Glutamatergic neuron (in vitro differentiated cells): Measurements from ENCODE around the gene TLK2. TPM values are rescaled to one million over a fixed set of nuclear protein-coding genes. Genes with fewer than 3 reads are reported as not detected.

Source experiments
- DNase-seq: peaks from one replicate; pipeline ENCODE4 v3.0.0; 2022
- H3K27ac Mint-ChIP-seq: one replicate; pipeline ENCODE4 v1.8.0; 2020; ENCODE audit warnings: mild to moderate bottlenecking, mixed read lengths, inconsistent platforms; ENCODE audit not compliant: unreplicated experiment
- H3K27me3 Mint-ChIP-seq: one replicate; pipeline ENCODE4 v1.8.0; 2020; ENCODE audit warnings: mild to moderate bottlenecking, moderate library complexity, mixed read lengths, inconsistent platforms; ENCODE audit not compliant: unreplicated experiment
- H3K36me3 Mint-ChIP-seq: one replicate; pipeline ENCODE4 v1.8.0; 2020; ENCODE audit warnings: mild to moderate bottlenecking, mixed read lengths, inconsistent platforms; ENCODE audit not compliant: unreplicated experiment
- H3K4me1 Mint-ChIP-seq: one replicate; pipeline ENCODE4 v1.8.0; 2020; ENCODE audit warnings: mild to moderate bottlenecking, low read depth, mixed read lengths, inconsistent platforms; ENCODE audit not compliant: unreplicated experiment
- H3K4me3 Mint-ChIP-seq: one replicate; pipeline ENCODE4 v1.8.0; 2020; ENCODE audit warnings: mild to moderate bottlenecking, mixed read lengths, inconsistent platforms; ENCODE audit not compliant: unreplicated experiment
- H3K9me3 Mint-ChIP-seq: one replicate; pipeline ENCODE4 v1.8.0; 2020; ENCODE audit warnings: mild to moderate bottlenecking, moderate library complexity, mixed read lengths, inconsistent platforms; ENCODE audit not compliant: unreplicated experiment
- total RNA-seq: library from RNA; stranded (reverse); fragmentation: NEBNext Ultra II Directional; extraction: Animal tissue kit (Norgen Biotek cat#: 25700); gene quantifications from one replicate; pipeline ENCODE4 v1.2.1, GENCODE V29; 2021; ENCODE audit not compliant: unreplicated experiment
- TF ChIP-seq, protein P1 (sequence below): fragments of 200-600 bp; sonication (generic); IDR thresholded peaks from one replicate; pipeline ENCODE4 v1.5.0; 2021; ENCODE audit not compliant: partially characterized antibody, unreplicated experiment

The TLK2 gene
- total RNA-seq, 1 donor from 2014 or later: 61.5 TPM

DNA sequence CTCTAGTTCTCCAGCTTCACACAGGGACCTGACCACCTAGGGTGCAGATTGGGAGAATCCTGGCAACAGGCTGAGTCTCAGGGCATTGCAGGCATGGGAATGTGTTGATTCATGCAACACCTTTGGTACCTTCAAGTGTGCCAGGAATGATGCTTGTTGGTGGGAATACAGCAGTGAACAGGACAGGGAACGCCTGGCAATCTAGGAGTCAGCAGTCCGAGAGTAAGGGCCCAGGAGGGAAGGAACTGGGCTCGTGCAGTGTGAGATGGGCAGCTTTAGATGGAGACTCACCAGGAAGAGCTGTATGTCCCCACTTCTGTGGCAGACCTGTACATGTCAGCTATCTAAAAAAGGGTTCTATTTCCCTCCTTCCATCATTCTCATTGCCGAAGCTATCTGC is 136.9 kb downstream of the TLK2 start:
- Mint-ChIP-seq H3K4me1 (peaks cover 49% of the 10 kb centered on the region), H3K27ac (no peak overlapping the region), H3K4me3 (no peak overlapping the region), H3K36me3 (no peaks in the 10 kb centered on the region), H3K27me3 (peaks cover 6% of the 10 kb centered on the region), H3K9me3 (peaks cover 15% of the 10 kb centered on the region)
- no peak for DNase-seq
- TF ChIP-seq, protein P1, sequence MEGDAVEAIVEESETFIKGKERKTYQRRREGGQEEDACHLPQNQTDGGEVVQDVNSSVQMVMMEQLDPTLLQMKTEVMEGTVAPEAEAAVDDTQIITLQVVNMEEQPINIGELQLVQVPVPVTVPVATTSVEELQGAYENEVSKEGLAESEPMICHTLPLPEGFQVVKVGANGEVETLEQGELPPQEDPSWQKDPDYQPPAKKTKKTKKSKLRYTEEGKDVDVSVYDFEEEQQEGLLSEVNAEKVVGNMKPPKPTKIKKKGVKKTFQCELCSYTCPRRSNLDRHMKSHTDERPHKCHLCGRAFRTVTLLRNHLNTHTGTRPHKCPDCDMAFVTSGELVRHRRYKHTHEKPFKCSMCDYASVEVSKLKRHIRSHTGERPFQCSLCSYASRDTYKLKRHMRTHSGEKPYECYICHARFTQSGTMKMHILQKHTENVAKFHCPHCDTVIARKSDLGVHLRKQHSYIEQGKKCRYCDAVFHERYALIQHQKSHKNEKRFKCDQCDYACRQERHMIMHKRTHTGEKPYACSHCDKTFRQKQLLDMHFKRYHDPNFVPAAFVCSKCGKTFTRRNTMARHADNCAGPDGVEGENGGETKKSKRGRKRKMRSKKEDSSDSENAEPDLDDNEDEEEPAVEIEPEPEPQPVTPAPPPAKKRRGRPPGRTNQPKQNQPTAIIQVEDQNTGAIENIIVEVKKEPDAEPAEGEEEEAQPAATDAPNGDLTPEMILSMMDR: no peak

- Mint-ChIP-seq H3K27ac (peak overlapping the region; percentile 95), H3K4me3 (peak overlapping the region; percentile 55), H3K36me3 (no peaks in the 10 kb centered on the region), H3K9me3 (peaks cover 15% of the 10 kb centered on the region), H3K4me1 (peaks cover 51% of the 10 kb centered on the region), H3K27me3 (peaks cover 8% of the 10 kb centered on the region)
- peak; percentile 53 for DNase-seq
- TF ChIP-seq, protein P1: no peak
Measured at GRCh38 chr17:62616993-62617893, 138.6 kb downstream of the TLK2 start.

DNA sequence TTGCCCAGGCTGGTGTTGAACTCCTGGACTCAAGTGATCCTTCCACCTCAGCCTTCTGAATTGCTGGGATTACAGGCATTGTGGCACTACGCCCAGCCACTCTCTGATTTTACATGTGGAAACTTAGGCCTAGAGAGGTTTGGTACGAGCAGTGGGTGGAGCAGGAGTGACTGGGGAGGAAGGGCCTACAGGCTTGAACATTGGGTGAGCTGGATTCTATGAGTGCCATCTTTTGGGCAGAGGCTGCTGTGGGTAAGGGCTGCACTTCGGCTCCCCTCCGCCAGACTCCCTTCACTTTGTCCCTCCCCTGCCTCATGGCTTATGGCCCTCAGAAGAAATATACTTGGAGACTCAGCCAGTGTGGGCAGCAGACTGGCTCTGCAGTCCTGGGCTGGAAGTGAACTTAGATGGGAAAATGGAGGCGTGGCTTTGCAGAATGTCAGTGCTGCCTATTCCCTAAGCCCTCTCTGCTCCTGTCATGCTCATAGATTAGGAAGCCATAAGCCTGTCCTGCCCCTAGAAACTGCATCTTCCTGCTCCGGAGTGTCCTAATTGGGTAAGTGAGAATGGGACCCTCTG is 139.4 kb downstream of the TLK2 start:
- TF ChIP-seq, protein P1: no peak
- no peaks in the 10 kb centered on the region for H3K36me3 Mint-ChIP-seq
- H3K4me3 Mint-ChIP-seq: peak overlapping the region; percentile 55
- DNase-seq: no peak
- H3K27me3 Mint-ChIP-seq: peaks cover 10% of the 10 kb centered on the region
- peaks cover 15% of the 10 kb centered on the region for H3K9me3 Mint-ChIP-seq
- H3K4me1 Mint-ChIP-seq: peaks cover 52% of the 10 kb centered on the region
- peak overlapping the region; percentile 95 for H3K27ac Mint-ChIP-seq

DNA sequence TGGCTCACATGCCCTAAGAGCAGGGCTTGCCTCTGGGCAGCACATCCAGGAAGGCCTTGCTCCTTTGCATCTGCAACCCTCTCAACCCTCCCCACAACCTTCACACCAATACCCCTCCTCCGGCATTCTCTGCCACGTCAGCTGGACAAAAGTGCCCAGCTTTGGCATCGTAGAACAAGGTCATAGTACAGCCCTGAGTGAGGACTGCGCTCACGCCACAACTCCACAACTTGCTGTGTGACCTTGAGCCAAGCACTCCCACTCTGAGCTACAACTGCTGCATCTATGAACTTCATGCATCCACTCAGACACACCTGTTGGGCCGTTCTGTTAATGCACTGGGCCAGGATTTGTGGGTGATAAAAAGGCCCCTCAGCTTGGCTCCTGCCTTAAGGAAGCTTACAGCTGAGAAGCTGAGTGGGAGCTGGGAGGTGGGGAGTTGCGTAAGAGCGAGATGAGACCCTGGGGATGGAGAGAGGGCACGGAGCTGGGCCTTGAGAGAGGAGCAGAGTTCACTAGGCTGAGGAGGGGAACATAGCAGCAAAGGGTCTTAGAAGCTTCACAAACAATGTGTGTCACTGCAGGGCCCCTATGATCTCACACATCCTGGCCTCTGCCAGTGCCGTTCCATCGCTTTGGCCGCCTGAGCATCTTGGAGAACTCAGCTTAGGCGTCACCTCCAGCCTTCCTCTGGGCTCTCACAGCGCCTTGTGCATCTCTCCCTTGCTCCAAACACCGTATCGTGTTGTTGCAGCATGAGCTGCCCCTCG is 140.2 kb downstream of the TLK2 start:
- peaks cover 48% of the 10 kb centered on the region for H3K4me1 Mint-ChIP-seq
- TF ChIP-seq, protein P1: no peak
- peak overlapping the region; percentile 33 for H3K27ac Mint-ChIP-seq
- peaks cover 10% of the 10 kb centered on the region for H3K27me3 Mint-ChIP-seq
- peaks cover 15% of the 10 kb centered on the region for H3K9me3 Mint-ChIP-seq
- H3K4me3 Mint-ChIP-seq: peak overlapping the region; percentile 14
- H3K36me3 Mint-ChIP-seq: no peaks in the 10 kb centered on the region
- DNase-seq: no peak
